Inflammatory macrophage treated with lipopolysaccharide for 1 hour (primary cell): ENCODE measurements around the gene PPM1F.
A peak's percentile ranks its signal among the peaks of the same experiment; 100 is the strongest.

Source experiments
- DNase-seq, 2 donors: peaks; one replicate each; pipeline ENCODE4 v3.0.0-alpha.2; 2020 to 2022

Gene PPM1F, protein sequence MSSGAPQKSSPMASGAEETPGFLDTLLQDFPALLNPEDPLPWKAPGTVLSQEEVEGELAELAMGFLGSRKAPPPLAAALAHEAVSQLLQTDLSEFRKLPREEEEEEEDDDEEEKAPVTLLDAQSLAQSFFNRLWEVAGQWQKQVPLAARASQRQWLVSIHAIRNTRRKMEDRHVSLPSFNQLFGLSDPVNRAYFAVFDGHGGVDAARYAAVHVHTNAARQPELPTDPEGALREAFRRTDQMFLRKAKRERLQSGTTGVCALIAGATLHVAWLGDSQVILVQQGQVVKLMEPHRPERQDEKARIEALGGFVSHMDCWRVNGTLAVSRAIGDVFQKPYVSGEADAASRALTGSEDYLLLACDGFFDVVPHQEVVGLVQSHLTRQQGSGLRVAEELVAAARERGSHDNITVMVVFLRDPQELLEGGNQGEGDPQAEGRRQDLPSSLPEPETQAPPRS

DNA sequence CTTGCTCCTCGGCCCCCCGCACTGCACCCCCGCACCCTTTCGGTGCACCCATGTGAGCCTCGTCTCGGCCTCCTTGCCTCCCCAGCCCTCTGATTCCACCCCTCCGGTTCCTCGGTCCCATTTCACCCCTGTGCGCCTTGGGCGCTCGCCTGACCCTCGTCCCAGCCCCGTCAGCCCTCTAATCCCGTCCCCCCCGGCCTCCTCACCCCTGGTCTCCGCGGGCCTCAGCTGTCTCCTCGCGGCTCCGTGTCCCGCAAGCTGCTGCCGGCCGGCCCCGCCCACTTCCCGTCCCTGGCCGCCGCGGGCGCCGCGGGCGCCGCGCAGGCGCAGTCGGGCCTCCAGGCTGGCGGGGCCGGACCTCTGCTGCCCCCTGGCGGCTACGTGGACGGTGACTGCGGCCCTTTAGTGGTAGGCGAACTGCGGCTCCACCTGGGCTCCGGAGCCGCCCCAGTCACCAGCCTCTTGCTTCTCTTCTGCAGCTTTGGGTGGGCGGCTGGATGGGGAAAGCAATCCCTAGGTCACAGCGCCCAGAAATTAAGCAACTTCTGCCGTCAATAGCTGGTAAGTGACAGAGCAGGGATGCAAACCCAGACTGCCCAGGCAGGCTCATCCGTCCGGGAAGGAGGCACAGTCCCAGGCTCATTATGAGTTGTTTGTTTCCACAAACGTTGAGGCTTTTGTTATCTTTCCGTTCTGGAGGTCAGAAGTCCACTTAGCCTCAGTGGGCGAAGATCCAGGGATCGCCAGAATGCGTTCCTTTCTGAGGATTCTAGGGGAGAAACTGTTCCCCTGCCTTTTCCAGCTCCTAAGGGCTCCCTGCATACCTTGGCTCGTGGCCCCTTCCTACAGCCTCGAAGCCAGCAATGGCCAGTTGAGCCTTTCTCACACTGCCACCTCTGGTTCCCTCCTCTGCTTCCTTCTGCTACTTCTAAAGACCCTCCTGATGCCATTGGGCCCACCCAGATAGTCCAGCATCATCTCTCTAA, at the start of gene PPM1F:
PPM1F (minus strand) TSS at position 263 of the 986 bp plus-strand sequence. CDS start 6,800 bp downstream, outside the sequence.
- DNase-seq: peak; percentile 73 to 89

DNA sequence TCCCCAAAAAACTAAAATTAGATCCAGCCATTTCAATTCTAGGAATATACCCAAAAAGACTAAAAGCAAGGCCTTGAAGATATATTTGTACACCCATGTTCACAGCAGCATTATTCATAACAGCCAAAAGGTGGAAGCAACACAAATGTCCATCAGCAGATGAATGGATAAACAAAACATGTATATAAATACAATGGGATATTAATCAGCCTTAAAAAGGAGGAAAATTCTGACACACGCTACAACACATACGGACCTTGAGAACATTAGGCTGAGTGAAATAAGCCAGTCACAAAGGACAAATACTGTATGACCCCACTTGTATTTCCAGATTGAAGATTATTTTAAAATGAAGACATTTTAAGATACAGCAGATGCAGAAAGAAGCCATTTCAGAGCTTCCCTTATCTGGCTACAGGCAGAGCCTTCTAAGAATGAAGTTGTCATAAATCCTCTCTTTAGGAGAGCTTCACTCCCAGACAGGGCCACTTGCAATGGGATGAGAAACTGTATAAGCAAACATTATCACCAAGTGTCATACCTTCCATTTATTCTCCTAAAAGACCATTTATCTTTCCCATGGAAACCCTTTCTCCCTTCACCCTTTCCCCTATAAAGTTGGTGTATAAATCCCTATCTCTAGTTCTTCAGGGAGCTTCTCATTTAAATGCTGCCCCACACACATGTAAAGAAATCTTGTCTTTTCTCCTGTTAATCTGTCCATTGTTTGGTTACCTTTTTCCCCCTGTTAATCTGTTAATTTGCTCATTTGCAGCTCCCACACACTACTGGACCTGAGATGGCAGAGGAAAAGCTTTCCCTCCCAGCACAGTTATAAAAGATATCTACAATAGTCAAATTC, 49.2 kb upstream of the PPM1F start:
- no peak for DNase-seq

DNA sequence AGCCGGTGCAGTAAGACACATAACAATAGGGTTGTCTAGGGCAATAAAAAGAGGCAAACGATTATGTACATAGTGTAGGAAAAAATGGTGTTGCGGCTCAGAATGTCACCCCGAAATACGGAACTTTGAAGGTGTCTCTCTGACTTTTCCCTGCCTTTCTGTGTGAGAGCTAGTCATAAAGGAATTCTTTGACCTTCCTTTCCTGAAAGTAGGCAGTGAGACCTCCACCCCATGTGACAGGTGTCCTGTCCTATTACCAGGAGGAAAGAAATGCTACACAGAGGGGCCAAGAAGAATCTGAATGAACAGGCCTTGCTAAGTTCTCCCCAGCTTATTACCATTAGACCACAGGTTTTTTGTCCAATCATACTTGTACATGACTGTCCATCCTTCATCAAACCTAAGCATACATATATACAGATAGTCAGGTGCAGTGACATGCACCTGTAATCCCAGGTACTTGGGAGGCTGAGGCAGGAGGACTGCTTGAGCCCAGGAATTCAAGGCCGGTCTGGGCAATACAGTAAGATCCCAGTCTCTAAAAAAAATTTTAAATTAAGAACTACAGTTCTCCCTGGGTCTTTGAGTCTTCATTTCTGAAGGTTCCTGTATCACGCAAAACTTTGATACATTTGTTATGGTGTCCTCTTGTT, 46.1 kb upstream of the PPM1F start:
- no peak for DNase-seq

DNA sequence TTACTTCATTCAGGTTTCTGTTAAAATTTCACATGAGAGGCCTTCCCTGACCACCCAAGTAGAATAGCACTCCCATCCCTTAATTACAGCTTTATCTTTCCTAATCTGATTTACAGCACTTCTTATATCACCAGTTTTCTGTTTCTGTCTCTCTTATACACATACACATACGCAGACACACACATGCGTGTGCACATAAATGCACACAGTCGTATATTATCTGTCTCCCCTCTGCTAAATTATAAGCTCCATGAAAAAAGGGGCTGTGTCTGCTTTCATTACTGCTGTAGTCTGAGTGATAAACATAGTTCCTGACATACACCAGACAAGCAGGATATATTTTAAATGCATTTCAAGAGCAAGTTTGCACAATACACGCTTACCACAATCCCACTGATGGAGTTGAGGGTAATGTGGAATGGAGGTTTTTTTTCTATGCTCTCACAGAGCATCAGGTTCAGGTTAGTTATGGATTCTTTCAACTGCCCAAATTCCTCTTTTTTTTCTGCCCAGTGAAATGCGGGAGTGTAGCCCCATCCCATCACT, 43.6 kb upstream of the PPM1F start:
- DNase-seq: no peak

DNA sequence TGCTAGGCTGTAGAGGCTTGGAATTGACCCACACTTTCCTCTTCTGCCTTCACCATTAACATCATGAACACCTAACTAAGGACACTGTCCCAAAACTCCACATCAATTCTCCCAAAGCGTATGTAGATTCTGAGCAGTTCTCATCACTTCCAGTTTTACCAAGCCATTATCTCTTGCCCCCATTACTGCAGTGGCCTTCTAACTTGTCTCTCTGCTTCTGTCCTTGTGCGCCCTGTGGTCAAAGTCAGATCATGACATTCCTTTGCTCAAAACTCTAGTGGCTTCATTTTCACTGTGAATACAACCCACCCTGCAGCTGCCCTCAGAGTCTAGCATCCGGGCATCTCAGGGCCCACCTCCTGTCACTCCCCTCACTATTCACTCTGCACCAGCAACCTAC, 43.0 kb upstream of the PPM1F start:
- no peak for DNase-seq

DNA sequence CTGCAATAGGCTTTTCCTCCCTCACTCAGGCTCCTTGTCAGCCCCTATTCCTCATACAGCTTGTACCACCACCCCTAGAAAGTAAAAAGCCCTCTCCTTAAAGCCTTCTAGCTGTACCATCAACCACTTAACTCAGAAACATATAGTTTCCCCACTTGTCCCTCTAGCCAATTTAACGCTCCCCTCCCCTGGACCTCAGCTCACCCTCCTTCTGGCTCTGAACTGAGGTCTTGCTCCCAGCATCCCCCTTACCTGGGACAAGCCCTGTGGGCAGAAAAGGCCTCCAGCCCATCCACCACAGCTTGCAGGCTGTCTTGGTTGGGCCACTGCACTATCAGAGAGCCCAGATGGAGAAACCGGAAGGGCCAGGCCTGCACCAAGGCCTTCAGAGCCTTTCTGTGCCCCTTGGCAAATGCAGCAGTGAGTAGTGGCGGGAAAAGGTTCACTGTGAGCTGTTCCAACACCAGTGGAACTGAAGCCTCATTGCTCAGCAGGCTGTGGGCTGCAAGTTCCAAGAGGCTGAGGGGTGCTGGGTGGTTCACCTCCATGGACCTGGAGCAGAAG, 42.3 kb upstream of the PPM1F start:
- no peak for DNase-seq

DNA sequence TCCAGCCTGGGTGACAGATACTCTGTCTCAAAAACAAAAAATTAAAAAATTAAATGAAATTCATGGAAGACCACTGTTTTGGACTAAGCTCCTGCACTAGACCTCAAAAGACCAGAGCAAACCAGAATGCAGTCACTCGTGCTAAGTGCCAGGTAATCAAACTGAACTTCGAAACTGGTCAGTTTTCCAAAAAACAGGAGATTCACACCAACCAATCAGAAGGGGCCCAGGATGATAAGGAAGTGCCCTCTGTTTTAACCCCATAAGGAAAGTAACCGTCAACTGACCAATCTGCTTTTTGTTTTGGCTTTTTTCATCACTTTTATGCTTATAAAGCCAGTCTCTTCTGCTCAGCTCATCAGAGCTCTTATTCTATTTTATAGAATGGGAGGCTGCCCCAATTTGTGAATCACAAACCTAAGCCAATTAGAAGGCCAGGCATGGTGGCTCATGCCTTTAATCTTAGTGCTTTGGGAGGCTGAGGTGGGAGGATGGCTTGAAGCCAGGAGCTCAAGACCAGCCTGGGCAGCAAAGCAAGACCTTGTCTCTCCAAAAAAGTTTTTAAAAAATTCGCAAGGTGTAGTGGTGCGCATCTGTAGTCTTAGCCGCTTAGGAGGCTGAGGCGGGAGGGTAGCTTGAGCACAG, 40.1 kb upstream of the PPM1F start:
- no peak for DNase-seq

DNA sequence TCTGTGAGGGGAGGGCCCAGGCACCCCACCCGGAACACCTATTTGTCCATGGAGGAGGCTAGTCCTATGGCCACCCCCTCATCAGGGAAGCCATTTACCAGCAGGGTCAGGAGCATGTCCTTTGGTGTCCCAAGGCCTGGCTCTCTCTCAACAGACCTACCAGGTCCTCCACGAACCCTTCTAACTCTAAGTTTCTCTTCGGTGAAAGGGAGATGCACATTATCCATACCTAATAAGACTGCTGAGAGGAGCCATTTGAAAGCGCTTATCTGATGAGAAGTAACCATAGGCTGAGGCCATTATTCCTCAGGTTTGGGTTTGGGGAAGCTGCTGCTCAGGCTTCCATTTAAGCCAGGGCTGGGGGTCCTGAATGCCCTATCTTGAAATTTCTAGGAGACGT, 39.1 kb upstream of the PPM1F start:
- no peak for DNase-seq

DNA sequence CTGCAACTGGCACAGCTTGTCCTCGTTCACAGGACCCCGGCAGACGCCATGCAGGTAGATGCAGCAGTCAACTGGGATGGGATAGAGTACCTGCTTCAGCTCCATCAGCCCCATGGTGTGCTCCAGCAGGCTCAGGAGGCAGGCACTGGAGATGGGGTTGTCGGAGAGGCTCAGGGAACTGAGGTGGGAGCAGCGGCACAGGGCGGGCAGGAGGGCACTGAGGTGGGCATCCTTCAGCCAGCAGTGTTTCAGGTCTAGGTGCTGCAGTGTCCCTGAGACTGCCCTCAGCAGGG, 38.6 kb upstream of the PPM1F start:
- no peak for DNase-seq

DNA sequence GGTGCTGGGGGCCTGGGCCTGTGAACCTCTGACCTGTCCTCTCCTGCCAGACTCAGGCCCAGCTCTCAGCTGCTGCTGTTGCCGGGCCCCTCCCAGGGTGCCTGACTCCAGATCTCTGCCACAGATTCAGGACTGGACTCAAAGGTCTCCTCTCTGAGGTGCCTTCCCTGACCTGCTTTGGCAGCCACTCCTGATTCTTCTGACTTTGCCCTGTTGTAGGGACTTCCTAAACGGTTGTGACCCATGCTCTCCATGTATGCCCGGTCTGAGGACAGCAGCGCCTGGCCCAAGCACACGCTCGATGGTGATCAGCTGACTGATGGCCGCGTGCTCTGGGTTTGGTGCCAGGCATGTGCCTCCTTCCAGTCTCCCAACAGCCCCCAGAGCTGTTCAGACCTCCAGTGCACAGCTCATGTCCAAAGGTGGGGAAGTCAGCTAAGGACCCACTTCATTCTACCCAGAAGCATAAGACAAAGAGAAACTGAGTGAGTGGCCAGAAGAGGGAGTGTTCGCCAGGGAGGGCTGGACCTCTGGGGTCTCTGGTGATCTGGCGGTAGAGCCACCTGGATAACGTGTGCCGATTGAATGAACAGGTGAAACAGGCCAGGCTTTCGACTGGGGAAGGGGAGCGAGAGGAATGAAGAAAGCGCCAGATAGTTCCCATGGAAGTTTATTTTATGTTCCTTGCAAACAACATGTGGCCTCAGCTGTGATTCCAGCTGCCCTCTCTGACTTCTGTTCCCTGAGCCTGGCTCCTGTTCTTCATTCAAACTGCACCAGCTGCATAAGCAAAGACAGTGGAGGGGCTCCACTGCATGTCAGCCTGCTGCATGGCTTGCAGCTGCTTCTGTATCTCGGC, 38.0 kb upstream of the PPM1F start:
- DNase-seq: no peak

DNA sequence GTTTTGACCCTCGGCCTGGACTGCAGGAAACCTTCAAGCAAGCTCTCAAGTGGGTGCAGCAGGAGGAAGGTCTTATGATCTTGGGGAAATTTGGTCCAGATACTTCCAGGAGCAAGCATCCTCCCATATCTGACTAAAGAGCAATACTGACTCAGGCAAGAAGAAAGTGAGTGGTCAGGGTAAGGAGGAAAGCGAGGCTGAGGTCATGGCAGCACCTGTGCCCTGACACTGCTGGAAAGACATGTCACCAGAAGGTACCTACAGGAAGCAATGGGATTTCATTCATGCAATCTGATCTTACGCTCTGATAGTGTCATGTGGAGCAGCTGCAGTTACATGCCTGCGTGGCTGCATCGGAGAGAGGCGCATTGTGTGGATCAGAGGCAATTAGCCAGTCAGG, 36.4 kb upstream of the PPM1F start:
- DNase-seq: no peak

DNA sequence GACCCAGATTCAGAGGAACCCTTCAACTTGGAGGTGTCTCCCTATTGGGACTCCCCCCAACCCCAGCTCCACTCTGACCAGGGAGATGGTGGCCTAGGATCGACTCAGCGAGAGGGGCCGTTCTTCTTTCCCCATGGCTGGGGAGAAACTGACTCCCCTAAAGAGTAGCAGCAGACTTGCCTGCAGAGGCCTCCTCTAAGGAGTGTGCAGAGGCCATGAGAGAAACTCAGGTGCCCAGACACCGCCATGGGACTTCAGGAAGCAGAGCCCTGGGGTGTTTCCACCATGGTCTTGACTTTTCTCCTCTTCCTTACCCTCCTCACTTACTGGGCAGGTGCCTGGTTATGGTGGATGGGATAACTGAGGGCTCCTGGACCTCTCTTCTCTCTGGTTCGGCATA, 32.6 kb upstream of the PPM1F start:
- DNase-seq: no peak

DNA sequence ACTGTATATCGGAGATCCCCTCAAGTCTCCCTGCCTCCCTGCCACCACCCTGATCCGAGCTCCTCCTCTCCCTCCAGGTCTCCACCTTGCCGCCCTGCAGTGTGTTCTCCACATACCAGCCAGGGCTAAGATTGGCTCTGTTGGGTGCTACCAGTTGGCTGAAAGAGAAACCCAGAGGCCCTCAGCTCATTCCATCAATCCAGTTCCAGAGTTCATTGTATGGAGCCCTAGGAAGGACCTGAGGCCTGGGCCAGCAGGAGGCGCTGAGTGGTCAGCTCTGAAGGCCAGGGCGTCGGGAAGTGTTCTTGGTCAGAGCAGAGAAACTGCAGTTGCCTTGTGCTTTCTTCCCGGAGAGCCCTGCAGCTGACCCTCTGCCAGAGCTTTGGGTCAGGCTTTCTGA, 32.1 kb upstream of the PPM1F start:
- peak; percentile 15 to 52 for DNase-seq

DNA sequence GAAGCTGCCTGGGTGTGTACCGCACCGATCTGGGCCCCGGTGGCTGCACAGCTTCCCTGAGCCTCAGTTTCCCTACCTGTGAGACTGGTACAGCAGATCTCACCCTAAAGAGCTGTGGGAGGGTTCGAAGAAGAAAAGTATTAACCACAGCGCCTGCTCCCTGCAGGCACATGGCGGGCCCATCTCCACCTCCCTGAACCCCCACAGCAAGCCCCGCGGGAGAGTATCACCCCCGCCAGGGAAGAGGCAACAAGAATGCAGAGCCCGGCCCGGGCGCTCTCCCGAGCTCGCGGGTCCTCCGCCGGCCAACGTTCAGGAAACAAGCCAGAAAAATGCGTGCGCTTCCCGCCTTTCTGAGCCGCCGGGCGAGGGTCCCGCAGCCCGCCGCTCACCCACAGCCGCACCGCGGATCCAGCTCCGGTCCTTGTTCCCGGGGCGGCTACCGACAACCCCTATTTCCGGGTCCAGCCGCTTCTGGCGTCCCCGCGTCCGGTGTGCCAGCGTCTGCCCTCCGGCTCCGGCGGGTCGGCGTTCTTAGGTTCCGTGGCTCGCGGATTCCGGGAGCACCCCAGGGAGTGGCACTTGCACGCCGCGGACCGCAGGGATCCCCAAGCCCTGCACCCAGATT, 29.8 kb upstream of the PPM1F start, which contains the start of gene TOP3B:
TOP3B (minus strand) TSS at position 450 of the 628 bp plus-strand sequence. CDS start 7,078 bp downstream, outside the sequence.
- peak; percentile 66 to 88 for DNase-seq

DNA sequence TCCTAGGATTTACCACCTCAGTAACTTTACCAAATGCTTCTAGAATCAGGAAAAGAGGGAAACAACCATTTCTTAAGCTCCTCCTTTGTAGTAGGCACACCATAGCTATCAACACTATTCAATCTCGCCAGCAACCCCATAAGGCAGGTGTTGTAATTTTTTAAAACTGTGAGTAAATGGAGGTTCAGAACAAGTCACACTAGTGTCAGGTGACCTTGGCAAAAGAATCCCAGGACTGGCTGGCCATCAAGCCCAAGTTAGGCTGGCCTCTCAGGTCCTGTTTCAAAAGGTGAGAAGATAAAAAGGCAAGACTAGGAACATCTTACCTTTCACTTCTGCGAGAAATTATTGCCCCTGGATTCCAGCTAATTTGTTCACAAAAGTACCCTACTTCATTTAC, 29.2 kb upstream of the PPM1F start:
- DNase-seq: peak in 1 of 2 donors; percentile 31

DNA sequence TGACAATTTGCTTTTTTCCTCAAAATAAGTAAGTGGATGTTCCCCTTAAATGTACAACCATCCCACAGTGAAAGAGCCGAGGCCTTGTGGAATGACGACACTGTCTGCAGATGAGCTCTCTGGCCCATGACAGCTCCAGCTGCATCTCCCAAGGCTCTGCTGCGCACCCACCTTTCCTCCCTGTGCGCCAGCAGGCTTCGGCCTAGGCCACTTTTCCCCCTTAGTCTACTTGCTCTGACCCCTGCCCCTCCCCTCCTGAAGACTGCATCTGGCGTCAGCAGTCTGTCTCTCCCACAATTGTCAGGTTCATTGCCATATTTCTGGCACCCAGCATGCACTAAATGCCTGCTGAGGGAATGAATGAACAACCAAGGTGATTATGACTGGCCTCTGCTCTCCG, 27.9 kb upstream of the PPM1F start:
- DNase-seq: no peak

DNA sequence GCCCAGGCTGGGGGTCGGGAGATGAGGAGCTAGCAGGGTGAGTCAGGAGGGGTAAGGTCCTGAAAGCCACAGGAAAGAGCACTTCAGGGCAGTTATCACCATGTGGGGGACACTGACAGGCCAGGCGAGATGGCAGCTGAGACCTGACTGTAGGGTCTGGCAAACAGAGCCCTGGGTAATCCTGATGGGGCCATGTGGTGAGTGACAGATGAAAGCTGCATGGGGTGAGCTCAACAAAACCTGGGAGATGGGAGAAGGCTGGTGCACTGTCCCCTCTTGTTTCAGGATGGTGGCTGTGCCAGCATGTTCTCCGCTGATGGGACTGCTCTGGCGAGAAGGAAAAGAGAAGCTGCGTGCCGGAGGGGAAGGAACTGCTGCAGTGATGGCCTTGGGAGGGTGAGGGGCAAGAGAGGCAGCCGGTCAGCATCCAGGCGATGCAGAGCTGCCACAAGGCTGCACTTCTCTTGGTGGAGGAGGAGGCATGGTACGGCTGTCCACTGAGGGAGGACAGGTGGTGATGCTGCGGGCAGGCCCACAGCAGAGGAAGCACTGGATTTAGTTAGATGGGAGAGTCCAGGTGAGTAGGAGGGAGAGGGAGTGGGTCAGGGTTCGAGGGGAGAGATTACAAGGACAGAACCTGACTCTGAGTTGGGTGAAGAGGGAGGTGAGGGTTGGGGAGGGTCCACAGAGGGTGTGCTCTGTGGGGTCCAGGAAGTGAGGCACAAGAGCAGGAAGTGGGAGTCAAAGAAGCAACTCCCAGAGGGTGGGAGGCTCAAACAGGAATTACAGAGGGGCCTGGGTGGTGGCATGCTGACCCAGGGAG, 26.1 kb upstream of the PPM1F start:
- no peak for DNase-seq

DNA sequence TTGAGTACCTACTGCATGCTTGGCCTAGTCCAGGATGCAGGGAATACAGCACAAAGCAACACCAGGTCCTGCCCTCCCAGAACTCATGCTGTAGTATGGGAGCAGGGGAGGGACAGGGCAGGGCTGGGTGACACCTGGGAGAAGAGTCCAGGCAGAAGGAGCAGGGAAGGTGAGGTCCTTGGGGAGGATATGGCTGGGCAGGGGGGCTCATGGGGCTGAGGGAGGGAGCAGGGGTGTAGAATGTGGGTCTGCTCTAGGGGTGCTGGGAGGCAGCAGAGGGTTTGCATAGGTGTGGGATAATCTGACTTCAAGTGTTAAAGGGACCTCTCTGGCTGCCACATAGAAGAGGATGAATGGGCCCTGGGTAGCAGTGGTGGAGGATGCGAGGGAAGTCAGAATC, 25.2 kb upstream of the PPM1F start:
- DNase-seq: no peak
